Panc1 (cell line): ENCODE results near the gene CAMK2A. TPM values are rescaled to one million over a fixed set of nuclear protein-coding genes. Genes with fewer than 3 reads are reported as not detected.

ENCODE experiments used
- ATAC-seq: fragments of 200-7000 bp; cut with Tn5 transposase; 2 replicates; pipeline ENCODE4 v1.9.1; 2020; ENCODE audit warnings: mild to moderate bottlenecking, moderate library complexity
- BruUV-seq: library from RNA; stranded (reverse); fragments of 400-500 nt; replicated peaks from 2 replicates; lab custom pipeline; 2021; lab: Mats Ljungman, UMichigan
- CTCF ChIA-PET: fragments of 300-600 bp; sonication (Branson Sonifier 250); formaldehyde crosslinking; loops from one replicate; lab custom pipeline; 2022; ENCODE audit warnings: antibody characterized with exemption; lab: Charles Lee
- POLR2A ChIA-PET: fragments of 300-600 bp; sonication (Branson Sonifier 250); formaldehyde crosslinking; loops from one replicate; lab custom pipeline; 2022; ENCODE audit warnings: antibody characterized with exemption; lab: Charles Lee
- DNase-seq: peaks from one replicate; pipeline ENCODE4 v3.0.0-alpha.2; 2010; ENCODE audit warnings: low read depth, low spot score
- H3K27ac ChIP-seq: 2 replicates; pipeline ENCODE4 v1.5.1; 2011; ENCODE audit warnings: mild to moderate bottlenecking, low read length, inconsistent platforms
- H3K27me3 ChIP-seq: fragments of 200-500 bp; sonication (Bioruptor generic); 2 replicates; pipeline ENCODE4 v1.6.0; 2014; ENCODE audit warnings: low read length, inconsistent platforms; ENCODE audit not compliant: control insufficient read depth, insufficient read depth
- H3K36me3 ChIP-seq: fragments of 200-500 bp; sonication (Bioruptor generic); 2 replicates; pipeline ENCODE4 v1.5.1; 2014; ENCODE audit warnings: inconsistent platforms, mild to moderate bottlenecking, low read length, moderate library complexity; ENCODE audit not compliant: control insufficient read depth, insufficient read depth
- H3K4me1 ChIP-seq: 2 replicates; pipeline ENCODE4 v1.5.1; 2011; ENCODE audit warnings: inconsistent platforms, mild to moderate bottlenecking, low read length, moderate library complexity; ENCODE audit not compliant: control insufficient read depth, insufficient read depth
- H3K4me3 ChIP-seq, 2 experiments: 2 replicates each; pipeline ENCODE4 v1.5.1; 2011 to 2012; ENCODE audit warnings: low read depth in 2 of 2, low read length in 2 of 2, mild to moderate bottlenecking in 2 of 2, inconsistent platforms in 1 of 2, moderate library complexity in 1 of 2
- H3K9me3 ChIP-seq: fragments of 200-500 bp; sonication (Bioruptor generic); 2 replicates; pipeline ENCODE4 v1.5.1; 2014; ENCODE audit warnings: low read depth, mild to moderate bottlenecking, inconsistent platforms, low read length, moderate library complexity; ENCODE audit not compliant: control insufficient read depth, insufficient read depth
- POLR2AphosphoS5 ChIP-seq: IDR thresholded peaks from 2 replicates; pipeline ENCODE4 v1.6.1; 2012; ENCODE audit warnings: mild to moderate bottlenecking, low read depth, low read length, moderate library complexity
- REST ChIP-seq, 2 experiments: IDR thresholded peaks; 2 replicates each; pipeline ENCODE4 v1.6.1; 2011 to 2012; ENCODE audit warnings: low read depth in 2 of 2, control low read depth in 1 of 2, low read length in 1 of 2, mild to moderate bottlenecking in 1 of 2, moderate library complexity in 1 of 2; ENCODE audit not compliant: insufficient read depth in 1 of 2
- SIN3A ChIP-seq: IDR thresholded peaks from 2 replicates; pipeline ENCODE4 v1.6.1; 2012; ENCODE audit warnings: low read depth, mild to moderate bottlenecking, low read length, moderate library complexity, borderline replicate concordance; ENCODE audit not compliant: insufficient read depth
- TCF7L2 ChIP-seq: IDR thresholded peaks from 2 replicates; pipeline ENCODE4 v1.6.1; 2011; ENCODE audit warnings: mild to moderate bottlenecking, low read depth, low read length, inconsistent platforms
- in situ Hi-C: cut with HindIII; loops from 2 replicates; pipeline ENCODE4 v1.10.0; 2016; ENCODE audit warnings: low sequenced_read_pairs, low pct_unique_long_range_greater_than_20kb
- intact Hi-C: fragments of 100-400 bp; cut with micrococcal nuclease; formaldehyde crosslinking; loops from one replicate; pipeline ENCODE4 v1.10.0; 2022; ENCODE audit not compliant: unreplicated experiment
- total RNA-seq: library from RNA; stranded (reverse); gene quantifications from one replicate; pipeline ENCODE4 v1.2.1, GENCODE V29; 2021; ENCODE audit not compliant: unreplicated experiment
- TF ChIP-seq, protein P1 (sequence below): fragments of 450-650 bp; IDR thresholded peaks from 2 replicates; pipeline ENCODE4 v1.5.1; 2017; ENCODE audit warnings: mild to moderate bottlenecking

CAMK2A gene
- total RNA-seq, 1 experiment from 2014 or later = 0.51 TPM

DNA sequence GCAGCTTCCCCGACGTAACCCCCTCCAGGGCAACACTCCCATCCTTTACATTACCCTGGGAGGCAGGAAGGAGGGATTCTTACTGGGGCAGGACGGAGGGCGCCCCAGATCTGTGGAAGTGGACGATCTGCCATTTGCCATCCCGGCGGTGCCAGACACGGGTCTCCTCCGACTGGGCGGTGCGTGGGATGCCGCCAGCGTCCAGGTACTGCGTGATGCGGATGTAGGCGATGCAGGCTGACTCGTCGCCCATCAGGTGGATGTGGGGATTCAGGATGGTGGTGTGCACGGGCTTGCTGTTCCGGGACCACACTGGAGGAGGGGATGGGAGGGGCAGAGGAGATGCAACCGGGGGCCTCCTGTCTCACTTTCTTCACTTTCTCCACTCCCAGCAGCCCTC lies 66.7 kb downstream of the CAMK2A start:
- ChIA-PET POLR2A (no interaction called here), CTCF (no interaction called here)
- H3K9me3 ChIP-seq = no peaks in the 10 kb centered on the region
- H3K4me3 ChIP-seq = no peak overlapping the region
- DNase-seq (no peak), ATAC-seq (no peak)
- no TSS peak for BruUV-seq
- TF ChIP-seq POLR2AphosphoS5 = no peak
- TF ChIP-seq, protein P1, sequence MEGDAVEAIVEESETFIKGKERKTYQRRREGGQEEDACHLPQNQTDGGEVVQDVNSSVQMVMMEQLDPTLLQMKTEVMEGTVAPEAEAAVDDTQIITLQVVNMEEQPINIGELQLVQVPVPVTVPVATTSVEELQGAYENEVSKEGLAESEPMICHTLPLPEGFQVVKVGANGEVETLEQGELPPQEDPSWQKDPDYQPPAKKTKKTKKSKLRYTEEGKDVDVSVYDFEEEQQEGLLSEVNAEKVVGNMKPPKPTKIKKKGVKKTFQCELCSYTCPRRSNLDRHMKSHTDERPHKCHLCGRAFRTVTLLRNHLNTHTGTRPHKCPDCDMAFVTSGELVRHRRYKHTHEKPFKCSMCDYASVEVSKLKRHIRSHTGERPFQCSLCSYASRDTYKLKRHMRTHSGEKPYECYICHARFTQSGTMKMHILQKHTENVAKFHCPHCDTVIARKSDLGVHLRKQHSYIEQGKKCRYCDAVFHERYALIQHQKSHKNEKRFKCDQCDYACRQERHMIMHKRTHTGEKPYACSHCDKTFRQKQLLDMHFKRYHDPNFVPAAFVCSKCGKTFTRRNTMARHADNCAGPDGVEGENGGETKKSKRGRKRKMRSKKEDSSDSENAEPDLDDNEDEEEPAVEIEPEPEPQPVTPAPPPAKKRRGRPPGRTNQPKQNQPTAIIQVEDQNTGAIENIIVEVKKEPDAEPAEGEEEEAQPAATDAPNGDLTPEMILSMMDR = no peak
- no peak for TF ChIP-seq SIN3A
- no peak for TF ChIP-seq REST (IDR thresholded peaks at IDR 0.05; ENCODE audit: insufficient read depth in 1 of 2, low read depth in 2 of 2, low read length in 1 of 2)
- no peak overlapping the region for H3K27ac ChIP-seq
- no peaks in the 10 kb centered on the region for H3K4me1 ChIP-seq
- H3K36me3 ChIP-seq = no peaks in the 10 kb centered on the region
- in situ Hi-C loops (no loop called here), intact Hi-C loops (loop anchor here (10.0 kb wide), 1 partner anchor 212 kb away; no protein-coding TSS in a partner anchor)
- H3K27me3 ChIP-seq = no peaks in the 10 kb centered on the region

- in situ Hi-C loops = no loop called here
- Histone ChIP-seq H3K27me3 (no peaks in the 10 kb centered on the region), H3K36me3 (no peaks in the 10 kb centered on the region), H3K27ac (no peak overlapping the region), H3K9me3 (no peaks in the 10 kb centered on the region), H3K4me3 (no peak overlapping the region), H3K4me1 (no peaks in the 10 kb centered on the region)
- CTCF ChIA-PET = interaction anchor here (0.6 to 0.7 kb wide), 2 partner anchors 9 to 59 kb away, joined by 5 to 7 read pairs; no protein-coding TSS in a partner anchor
- no TSS peak for BruUV-seq
- intact Hi-C loops = loop anchor here (10.0 kb wide), 1 partner anchor 213 kb away; no protein-coding TSS in a partner anchor
- no peak for TF ChIP-seq SIN3A
- no peak for TF ChIP-seq POLR2AphosphoS5
- no peak for TF ChIP-seq REST (IDR thresholded peaks at IDR 0.05; ENCODE audit: insufficient read depth in 1 of 2, low read depth in 2 of 2, low read length in 1 of 2)
- TF ChIP-seq, protein P1 = no peak
- no peak for TF ChIP-seq TCF7L2
- DNase-seq = no peak
- POLR2A ChIA-PET = no interaction called here
- no peak for ATAC-seq
These were observed 68.1 kb downstream of the CAMK2A start for GRCh38 chr5:150221471-150221870.
